ENCODE measurements around the gene TMEM91.

Gene TMEM91

DNA sequence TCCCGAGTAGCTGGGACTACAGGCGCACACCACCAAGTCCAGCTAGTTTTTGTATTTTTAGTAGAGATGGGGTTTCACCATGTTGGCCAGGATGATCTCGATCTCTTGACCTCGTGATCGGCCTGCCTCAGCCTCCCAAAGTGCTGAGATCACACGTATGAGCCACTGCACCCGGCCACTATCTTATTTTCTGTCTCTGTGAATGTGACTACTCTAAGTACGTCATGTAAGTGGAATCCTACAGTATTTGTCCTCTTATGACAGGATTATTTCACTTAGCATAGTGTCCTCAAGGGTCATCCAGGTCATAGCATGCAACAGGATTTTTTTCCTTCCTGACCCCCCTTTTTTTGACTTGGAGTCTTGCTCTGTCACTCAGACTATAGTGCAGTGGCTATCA, 4.8 kb upstream of the TMEM91 start:
- H3K9me2 ChIP-seq (replicated peaks; ENCODE audit: low read depth, low read length): no peaks in the 10 kb centered on the region
- H3K36me3 ChIP-seq (ENCODE audit: insufficient read depth, low read length): no peaks in the 10 kb centered on the region
- no peak overlapping the region for H2AFZ ChIP-seq (ENCODE audit: low read length)
- no peak overlapping the region for H3K4me2 ChIP-seq (ENCODE audit: low read depth, low read length, poor library complexity, severe bottlenecking)
- no peak overlapping the region for H3K9ac ChIP-seq (ENCODE audit: low read depth, low read length, poor library complexity, severe bottlenecking)
- peaks cover under 1% of the 10 kb centered on the region; the same call in 1 of the 2 replicates for H3K79me2 ChIP-seq (ENCODE audit: insufficient read depth, low read length)
- no peaks in the 10 kb centered on the region for H3K27me3 ChIP-seq (ENCODE audit: insufficient read depth, low read length, poor library complexity, severe bottlenecking)
- H4K20me1 ChIP-seq (ENCODE audit: insufficient read depth, low read length, poor library complexity, severe bottlenecking): no peaks in the 10 kb centered on the region
- no peaks in the 10 kb centered on the region for H3K4me1 ChIP-seq (ENCODE audit: insufficient read depth, low read length, poor library complexity, severe bottlenecking)
- H3K9me3 ChIP-seq (ENCODE audit: insufficient read depth, low read depth, low read length): no peaks in the 10 kb centered on the region
- no peak overlapping the region for H3K4me3 ChIP-seq (ENCODE audit: low read length, poor library complexity, severe bottlenecking)
- TF ChIP-seq CTCF (conservative IDR thresholded peaks at IDR 0.05; ENCODE audit: low read length) (no peak), EZH2phosphoT487 (IDR thresholded peaks at IDR 0.05; ENCODE audit: borderline replicate concordance) (no peak)
- no peaks in the 10 kb centered on the region for H3F3A ChIP-seq (ENCODE audit: low read depth)

- Histone ChIP-seq H3K9me2 (replicated peaks; ENCODE audit: low read depth, low read length) (no peaks in the 10 kb centered on the region), H3K36me3 (ENCODE audit: insufficient read depth, low read length) (no peaks in the 10 kb centered on the region)
Measured at GRCh38 chr19:41372501-41372900, 3.8 kb upstream of the TMEM91 start.

GRCh38 chr19:41373993-41374392, 2.3 kb upstream of the TMEM91 start:
- TF ChIP-seq EZH2phosphoT487 (IDR thresholded peaks at IDR 0.05; ENCODE audit: borderline replicate concordance): no peak
- no peak for TF ChIP-seq CTCF (conservative IDR thresholded peaks at IDR 0.05; ENCODE audit: low read length)
- H3K27me3 ChIP-seq (ENCODE audit: insufficient read depth, low read length, poor library complexity, severe bottlenecking): no peaks in the 10 kb centered on the region
- no peaks in the 10 kb centered on the region for H3F3A ChIP-seq (ENCODE audit: low read depth)
- no peaks in the 10 kb centered on the region for H4K20me1 ChIP-seq (ENCODE audit: insufficient read depth, low read length, poor library complexity, severe bottlenecking)
- no peaks in the 10 kb centered on the region for H3K9me3 ChIP-seq (ENCODE audit: insufficient read depth, low read depth, low read length)
- no peaks in the 10 kb centered on the region for H3K9me2 ChIP-seq (replicated peaks; ENCODE audit: low read depth, low read length)
- no peaks in the 10 kb centered on the region for H3K4me1 ChIP-seq (ENCODE audit: insufficient read depth, low read length, poor library complexity, severe bottlenecking)
- H3K9ac ChIP-seq (ENCODE audit: low read depth, low read length, poor library complexity, severe bottlenecking): no peak overlapping the region
- H2AFZ ChIP-seq (ENCODE audit: low read length): no peak overlapping the region
- no peak overlapping the region for H3K4me3 ChIP-seq (ENCODE audit: low read length, poor library complexity, severe bottlenecking)
- no peaks in the 10 kb centered on the region for H3K36me3 ChIP-seq (ENCODE audit: insufficient read depth, low read length)
- no peaks in the 10 kb centered on the region for H3K79me2 ChIP-seq (ENCODE audit: insufficient read depth, low read length)
- no peak overlapping the region for H3K4me2 ChIP-seq (ENCODE audit: low read depth, low read length, poor library complexity, severe bottlenecking)

More at GRCh38 chr19:41372501-41372900, 3.8 kb upstream of the TMEM91 start:
- no peaks in the 10 kb centered on the region for H3K27me3 ChIP-seq (ENCODE audit: insufficient read depth, low read length, poor library complexity, severe bottlenecking)
- TF ChIP-seq CTCF (conservative IDR thresholded peaks at IDR 0.05; ENCODE audit: low read length) (no peak), EZH2phosphoT487 (IDR thresholded peaks at IDR 0.05; ENCODE audit: borderline replicate concordance) (no peak)
- H3F3A ChIP-seq (ENCODE audit: low read depth): no peaks in the 10 kb centered on the region
- H3K4me3 ChIP-seq (ENCODE audit: low read length, poor library complexity, severe bottlenecking): no peak overlapping the region
- no peaks in the 10 kb centered on the region for H3K79me2 ChIP-seq (ENCODE audit: insufficient read depth, low read length)
- no peaks in the 10 kb centered on the region for H4K20me1 ChIP-seq (ENCODE audit: insufficient read depth, low read length, poor library complexity, severe bottlenecking)
- no peaks in the 10 kb centered on the region for H3K4me1 ChIP-seq (ENCODE audit: insufficient read depth, low read length, poor library complexity, severe bottlenecking)
- no peak overlapping the region for H2AFZ ChIP-seq (ENCODE audit: low read length)
- no peak overlapping the region for H3K9ac ChIP-seq (ENCODE audit: low read depth, low read length, poor library complexity, severe bottlenecking)
- no peaks in the 10 kb centered on the region for H3K9me3 ChIP-seq (ENCODE audit: insufficient read depth, low read depth, low read length)
- no peak overlapping the region for H3K4me2 ChIP-seq (ENCODE audit: low read depth, low read length, poor library complexity, severe bottlenecking)

Measured in Loucy (cell line).